ENCODE data around the gene FGGY.

- no peak for TF ChIP-seq CTCF (IDR thresholded peaks at IDR 0.05)
- no peak for TF ChIP-seq EZH2 (IDR thresholded peaks at IDR 0.05; ENCODE audit: borderline replicate concordance, insufficient read depth, low read depth, low read length, poor library complexity, severe bottlenecking)
Observed at GRCh38 chr1:59544615-59545293, 247.9 kb downstream of the FGGY start.
